KOPT-K1 (cell line): Measurements from ENCODE around the gene MBP.

Source experiments
- H3K27ac ChIP-seq: fragments of 200-600 bp; sonication (generic); 2 replicates; pipeline ENCODE4 v1.5.1; 2016; ENCODE audit warnings: antibody characterized with exemption, mild to moderate bottlenecking, low read depth, low read length; ENCODE audit not compliant: poor library complexity, severe bottlenecking
- H3K36me3 ChIP-seq: fragments of 200-600 bp; sonication (generic); 2 replicates; pipeline ENCODE4 v1.5.1; 2017; ENCODE audit warnings: antibody characterized with exemption, mild to moderate bottlenecking, low read length, moderate library complexity; ENCODE audit not compliant: insufficient read depth
- H3K9me3 ChIP-seq: fragments of 200-600 bp; sonication (generic); 2 replicates; pipeline ENCODE4 v1.5.1; 2017; ENCODE audit warnings: antibody characterized with exemption, low read length, mild to moderate bottlenecking; ENCODE audit not compliant: insufficient read depth, poor library complexity, severe bottlenecking

MBP gene

GRCh38 chr18:76936877-76937276 is 195.7 kb downstream of the MBP start:
- Histone ChIP-seq H3K27ac (no peak overlapping the region), H3K36me3 (peaks cover 86% of the 10 kb centered on the region), H3K9me3 (no peaks in the 10 kb centered on the region)

- Histone ChIP-seq H3K9me3 (no peaks in the 10 kb centered on the region), H3K27ac (no peak overlapping the region), H3K36me3 (peaks cover 88% of the 10 kb centered on the region)
Measured at GRCh38 chr18:76935722-76936337, 196.8 kb downstream of the MBP start.

- Histone ChIP-seq H3K27ac (no peak overlapping the region), H3K36me3 (peaks cover 88% of the 10 kb centered on the region), H3K9me3 (no peaks in the 10 kb centered on the region)
Measured at GRCh38 chr18:76932026-76932819, 200.4 kb downstream of the MBP start.

GRCh38 chr18:76931171-76931570 is 201.4 kb downstream of the MBP start:
- Histone ChIP-seq H3K9me3 (no peaks in the 10 kb centered on the region), H3K27ac (no peak overlapping the region), H3K36me3 (peaks cover 88% of the 10 kb centered on the region)
